Cardiac muscle cell (in vitro differentiated cells and primary cell): ENCODE measurements around the gene FAM200C. TPM values are rescaled to one million over a fixed set of nuclear protein-coding genes. Genes with fewer than 3 reads are reported as not detected.

Experiments
- DNase-seq, 2 donors: peaks; one replicate each; pipeline versions ENCODE4 v3.0.0 to v3.0.0-alpha.2; 2010 to 2017; ENCODE audit warnings: low read depth in 1 of 2, low spot score in 1 of 2
- H3K27ac ChIP-seq: fragments of 200-600 bp; sonication (generic); 2 replicates; pipeline ENCODE4 v1.5.1; 2016
- H3K27me3 ChIP-seq: fragments of 200-600 bp; sonication (generic); 2 replicates; pipeline ENCODE4 v1.6.0; 2016; ENCODE audit warnings: control low read depth
- H3K36me3 ChIP-seq: fragments of 200-600 bp; sonication (generic); 2 replicates; pipeline ENCODE4 v1.5.1; 2016; ENCODE audit warnings: control low read depth
- H3K4me1 ChIP-seq: fragments of 200-600 bp; sonication (generic); 2 replicates; pipeline ENCODE4 v1.8.1; 2017; ENCODE audit warnings: low read depth, mild to moderate bottlenecking, mixed run types
- H3K4me3 ChIP-seq: fragments of 200-600 bp; sonication (generic); 2 replicates; pipeline ENCODE4 v1.5.1; 2016; ENCODE audit warnings: mild to moderate bottlenecking
- H3K9me3 ChIP-seq: fragments of 200-600 bp; sonication (generic); 2 replicates; pipeline ENCODE4 v1.5.1; 2017; ENCODE audit warnings: low read depth, mild to moderate bottlenecking, control low read depth
- CTCF ChIP-seq: IDR thresholded peaks from 2 replicates; pipeline ENCODE4 v1.5.1; 2012; ENCODE audit warnings: low read depth, mild to moderate bottlenecking, low read length
- polyA plus RNA-seq: library from polyadenylated mRNA; unstranded; fragments of >200 nt; fragmentation: Nextera tagmentation; extraction: Ambion mirVana; gene quantifications from 2 replicates; pipeline ENCODE4 v1.2.1, GENCODE V29; 2016
- total RNA-seq: library from RNA; depleted of rRNA; stranded (reverse); fragments of >200 nt; gene quantifications from 2 replicates; pipeline ENCODE4 v1.2.3, GENCODE V29; 2016

The FAM200C gene
- total and polyA plus RNA-seq, 2 experiments from 2014 or later: 8.8 to 10.5 TPM

DNA sequence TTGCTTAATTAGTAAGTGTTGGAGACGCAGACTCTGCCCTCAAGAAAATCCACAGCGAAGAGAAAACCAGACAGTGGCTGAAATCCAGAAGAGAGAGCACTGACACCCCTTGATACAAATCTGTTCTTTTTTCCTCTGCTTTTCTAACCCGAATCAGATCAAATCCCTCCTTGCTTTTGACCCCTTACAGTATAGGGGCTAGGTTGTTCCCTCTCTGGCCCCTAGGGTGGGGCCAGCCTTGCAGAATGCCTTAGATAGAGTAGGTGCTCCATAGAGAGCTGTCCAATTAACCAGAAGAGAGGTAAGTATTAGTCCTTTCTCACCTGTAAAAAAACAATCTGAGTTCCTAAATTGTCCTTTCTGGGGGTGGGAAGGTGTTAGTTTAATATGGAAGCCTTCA, 39.5 kb downstream of the FAM200C start:
- Histone ChIP-seq H3K4me3 (no peak overlapping the region), H3K9me3 (no peaks in the 10 kb centered on the region), H3K27ac (no peak overlapping the region), H3K36me3 (no peaks in the 10 kb centered on the region), H3K4me1 (peaks cover 18% of the 10 kb centered on the region), H3K27me3 (no peaks in the 10 kb centered on the region)
- TF ChIP-seq CTCF: no peak
- no peak for DNase-seq

- H3K27ac ChIP-seq: no peak overlapping the region
Measured at GRCh38 chr5:160359816-160360215, 40.0 kb downstream of the FAM200C start.

DNA sequence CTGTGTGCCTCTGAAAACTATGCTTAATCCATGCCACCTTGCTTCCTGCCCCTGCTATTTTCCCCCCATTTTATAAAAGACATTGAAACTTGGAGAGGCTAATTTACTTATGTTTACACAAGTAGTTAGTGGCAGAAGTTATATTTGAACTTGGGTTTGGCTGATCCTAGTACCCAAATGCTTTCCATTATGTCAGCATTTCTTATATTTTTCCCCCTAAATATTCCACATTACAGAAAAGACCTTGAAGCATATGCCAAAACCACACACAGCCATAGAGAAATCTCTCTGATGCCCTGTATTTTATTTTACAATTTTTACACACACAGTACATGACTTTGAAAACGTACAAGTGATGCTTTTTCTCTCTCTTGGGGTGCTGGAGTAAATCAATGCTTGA, 40.6 kb downstream of the FAM200C start:
- Histone ChIP-seq H3K4me3 (no peak overlapping the region), H3K27me3 (no peaks in the 10 kb centered on the region), H3K27ac (no peak overlapping the region), H3K9me3 (no peaks in the 10 kb centered on the region), H3K36me3 (no peaks in the 10 kb centered on the region), H3K4me1 (peaks cover 18% of the 10 kb centered on the region)
- no peak for DNase-seq
- no peak for TF ChIP-seq CTCF

More at GRCh38 chr5:160359816-160360215, 40.0 kb downstream of the FAM200C start:
- no peak overlapping the region for H3K4me3 ChIP-seq
- no peak for TF ChIP-seq CTCF
- no peaks in the 10 kb centered on the region for H3K27me3 ChIP-seq
- peak in 1 of 2 donors; percentile 21 for DNase-seq
- H3K9me3 ChIP-seq: no peaks in the 10 kb centered on the region
- no peaks in the 10 kb centered on the region for H3K36me3 ChIP-seq
- peaks cover 18% of the 10 kb centered on the region for H3K4me1 ChIP-seq

- TF ChIP-seq CTCF: no peak
- Histone ChIP-seq H3K27me3 (no peaks in the 10 kb centered on the region), H3K4me3 (no peak overlapping the region), H3K27ac (no peak overlapping the region), H3K36me3 (no peaks in the 10 kb centered on the region), H3K9me3 (no peaks in the 10 kb centered on the region), H3K4me1 (peaks cover 11% of the 10 kb centered on the region)
- peak in 1 of 2 donors; percentile 11 for DNase-seq
Measured at GRCh38 chr5:160357861-160358411, 41.9 kb downstream of the FAM200C start.

- Histone ChIP-seq H3K4me3 (no peak overlapping the region), H3K9me3 (no peaks in the 10 kb centered on the region), H3K4me1 (peaks cover 8% of the 10 kb centered on the region), H3K36me3 (no peaks in the 10 kb centered on the region), H3K27ac (no peak overlapping the region), H3K27me3 (no peaks in the 10 kb centered on the region)
- TF ChIP-seq CTCF: no peak
- no peak for DNase-seq
Measured at GRCh38 chr5:160357394-160357793, 42.5 kb downstream of the FAM200C start.
